Stimulated activated CD4-positive, alpha-beta T cell treated with anti-CD3 and anti-CD28 coated beads, Interleukin-12 subunit alpha, Interleukin-12 subunit beta, amount 100 ng/mL, for 48 hours (primary cell): ENCODE results near the gene SSB.
"Not testable (repeated sequence)": the region's sequence is repeated elsewhere in the genome, so short reads cannot be mapped to it uniquely, and the experiment has no call there.

Source experiments
- DNase-seq, 3 donors: peaks; one replicate each; pipeline ENCODE4 v3.0.0-alpha.2; 2020; ENCODE audit warnings: low read depth in 2 of 3, low spot score in 1 of 3

The SSB gene

GRCh38 chr2:169798718-169799592 is at the start of gene SSB:
Gene SSB, plus strand, starts transcription at chr2:169798871. Its CDS starts 2,090 bp downstream, at chr2:169800961.
- peak; percentile 89 to 97 (median 95) for DNase-seq

- DNase-seq = no peak
Measured at GRCh38 chr2:169752752-169753151, 45.9 kb upstream of the SSB start.

GRCh38 chr2:169755083-169755870 is 43.4 kb upstream of the SSB start:
- no peak for DNase-seq

- DNase-seq = no peak
Measured at GRCh38 chr2:169756342-169756741, 42.3 kb upstream of the SSB start.

- DNase-seq = no peak
Measured at GRCh38 chr2:169757356-169757755, 41.3 kb upstream of the SSB start.

- DNase-seq = no peak
Measured at GRCh38 chr2:169757778-169758177, 40.9 kb upstream of the SSB start.

GRCh38 chr2:169759987-169760386 is 38.7 kb upstream of the SSB start:
- no peak for DNase-seq

GRCh38 chr2:169760798-169761197 is 37.9 kb upstream of the SSB start:
- not testable (repeated sequence) for DNase-seq

GRCh38 chr2:169761251-169761969 is 37.3 kb upstream of the SSB start:
- no peak for DNase-seq

- no peak for DNase-seq
Measured at GRCh38 chr2:169761970-169762292, 36.7 kb upstream of the SSB start.

GRCh38 chr2:169765523-169765922 is 33.1 kb upstream of the SSB start:
- DNase-seq = no peak

GRCh38 chr2:169767243-169767888 is 31.3 kb upstream of the SSB start:
- DNase-seq = peak; percentile 8 to 62 (median 28)

- DNase-seq = peak in 2 of 3 donors; percentile 8 to 10
Measured at GRCh38 chr2:169768262-169768995, 30.2 kb upstream of the SSB start.

- no peak for DNase-seq
Measured at GRCh38 chr2:169771021-169771420, 27.6 kb upstream of the SSB start.

- DNase-seq = no peak
Measured at GRCh38 chr2:169771612-169772011, 27.1 kb upstream of the SSB start.

GRCh38 chr2:169772651-169773050 is 26.0 kb upstream of the SSB start:
- DNase-seq = no peak

- DNase-seq = no peak
Measured at GRCh38 chr2:169775354-169775753, 23.3 kb upstream of the SSB start.

- DNase-seq = no peak
Measured at GRCh38 chr2:169775765-169776164, 22.9 kb upstream of the SSB start.

- no peak for DNase-seq
Measured at GRCh38 chr2:169776252-169776761, 22.4 kb upstream of the SSB start.

- no peak for DNase-seq
Measured at GRCh38 chr2:169778446-169778845, 20.2 kb upstream of the SSB start.
